Retinal pigment epithelial cell (primary cell): ENCODE results near the gene GBF1.

Experiments used
- DNase-seq: peaks from one replicate; pipeline ENCODE4 v3.0.0-alpha.2; 2010; ENCODE audit warnings: low read depth
- H3K4me3 ChIP-seq: 2 replicates; pipeline ENCODE4 v1.5.1; 2011; ENCODE audit warnings: mild to moderate bottlenecking, low read length, control low read depth, moderate library complexity
- TF ChIP-seq, protein P1 (sequence below): conservative IDR thresholded peaks from 2 replicates; pipeline ENCODE4 v1.5.1; 2011; ENCODE audit warnings: low read depth, low read length, control low read depth, inconsistent platforms

Gene GBF1

DNA sequence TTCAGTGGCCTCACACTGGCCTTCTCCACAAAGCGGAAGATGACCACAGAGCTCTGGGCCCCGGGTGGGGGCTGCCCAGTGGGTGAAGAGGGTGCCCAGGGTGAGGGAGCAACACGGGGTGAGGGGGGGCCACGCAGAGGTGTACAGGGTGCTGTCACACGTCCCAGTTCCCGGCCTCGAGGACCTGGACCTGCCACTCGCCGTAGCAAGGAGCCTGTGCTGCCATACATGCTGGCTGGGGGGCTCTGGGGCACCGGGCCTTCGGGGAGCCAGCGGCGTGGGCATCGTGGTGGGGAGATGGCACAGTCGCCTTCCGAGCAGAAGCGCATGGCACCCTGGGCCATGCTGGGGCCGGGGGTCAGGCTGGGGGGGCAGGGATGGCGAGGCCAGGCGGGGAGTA lies 171.4 kb downstream of the GBF1 start:
- no peak overlapping the region for H3K4me3 ChIP-seq
- TF ChIP-seq, protein P1, sequence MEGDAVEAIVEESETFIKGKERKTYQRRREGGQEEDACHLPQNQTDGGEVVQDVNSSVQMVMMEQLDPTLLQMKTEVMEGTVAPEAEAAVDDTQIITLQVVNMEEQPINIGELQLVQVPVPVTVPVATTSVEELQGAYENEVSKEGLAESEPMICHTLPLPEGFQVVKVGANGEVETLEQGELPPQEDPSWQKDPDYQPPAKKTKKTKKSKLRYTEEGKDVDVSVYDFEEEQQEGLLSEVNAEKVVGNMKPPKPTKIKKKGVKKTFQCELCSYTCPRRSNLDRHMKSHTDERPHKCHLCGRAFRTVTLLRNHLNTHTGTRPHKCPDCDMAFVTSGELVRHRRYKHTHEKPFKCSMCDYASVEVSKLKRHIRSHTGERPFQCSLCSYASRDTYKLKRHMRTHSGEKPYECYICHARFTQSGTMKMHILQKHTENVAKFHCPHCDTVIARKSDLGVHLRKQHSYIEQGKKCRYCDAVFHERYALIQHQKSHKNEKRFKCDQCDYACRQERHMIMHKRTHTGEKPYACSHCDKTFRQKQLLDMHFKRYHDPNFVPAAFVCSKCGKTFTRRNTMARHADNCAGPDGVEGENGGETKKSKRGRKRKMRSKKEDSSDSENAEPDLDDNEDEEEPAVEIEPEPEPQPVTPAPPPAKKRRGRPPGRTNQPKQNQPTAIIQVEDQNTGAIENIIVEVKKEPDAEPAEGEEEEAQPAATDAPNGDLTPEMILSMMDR: no peak
- DNase-seq: no peak

DNA sequence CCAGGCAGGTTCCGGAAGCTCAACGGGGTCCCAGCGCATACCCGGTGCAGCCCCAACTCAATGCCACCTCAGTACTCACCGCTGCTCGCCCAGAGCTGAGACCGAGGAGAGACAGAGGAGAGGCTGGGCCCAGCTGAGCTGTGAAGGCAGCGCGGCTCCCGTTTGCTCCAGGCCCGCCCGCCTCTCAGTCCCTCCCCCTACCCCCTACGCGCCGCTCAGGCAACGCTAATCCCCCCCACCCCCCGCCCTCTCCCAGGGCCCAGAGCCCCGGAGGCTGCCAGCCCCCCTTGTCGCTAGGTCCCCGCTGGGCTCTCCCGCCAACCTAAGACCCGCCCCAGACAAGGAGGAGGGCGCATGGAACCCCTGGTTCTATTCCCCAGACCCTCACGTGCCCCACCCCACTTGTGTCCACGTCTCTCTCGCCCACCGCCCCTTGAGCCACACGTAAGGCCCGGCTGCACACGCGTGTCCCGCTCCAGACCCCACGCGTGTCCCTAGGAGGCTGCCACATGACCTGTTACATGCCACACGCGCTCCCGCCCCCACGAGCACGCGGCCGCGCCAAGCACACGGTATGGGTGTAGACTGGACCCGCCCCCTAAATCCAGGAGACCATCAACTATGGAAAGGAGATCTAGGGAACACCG lies 173.4 kb downstream of the GBF1 start, which contains the start of gene PSD:
Gene PSD, minus strand, starts transcription at position 164 of the 647 bp plus-strand sequence. CDS start 1,747 bp downstream, outside the sequence.
- no peak for DNase-seq
- peak within 1 kb of the TSS; percentile 86 for H3K4me3 ChIP-seq
- TF ChIP-seq, protein P1: no peak

DNA sequence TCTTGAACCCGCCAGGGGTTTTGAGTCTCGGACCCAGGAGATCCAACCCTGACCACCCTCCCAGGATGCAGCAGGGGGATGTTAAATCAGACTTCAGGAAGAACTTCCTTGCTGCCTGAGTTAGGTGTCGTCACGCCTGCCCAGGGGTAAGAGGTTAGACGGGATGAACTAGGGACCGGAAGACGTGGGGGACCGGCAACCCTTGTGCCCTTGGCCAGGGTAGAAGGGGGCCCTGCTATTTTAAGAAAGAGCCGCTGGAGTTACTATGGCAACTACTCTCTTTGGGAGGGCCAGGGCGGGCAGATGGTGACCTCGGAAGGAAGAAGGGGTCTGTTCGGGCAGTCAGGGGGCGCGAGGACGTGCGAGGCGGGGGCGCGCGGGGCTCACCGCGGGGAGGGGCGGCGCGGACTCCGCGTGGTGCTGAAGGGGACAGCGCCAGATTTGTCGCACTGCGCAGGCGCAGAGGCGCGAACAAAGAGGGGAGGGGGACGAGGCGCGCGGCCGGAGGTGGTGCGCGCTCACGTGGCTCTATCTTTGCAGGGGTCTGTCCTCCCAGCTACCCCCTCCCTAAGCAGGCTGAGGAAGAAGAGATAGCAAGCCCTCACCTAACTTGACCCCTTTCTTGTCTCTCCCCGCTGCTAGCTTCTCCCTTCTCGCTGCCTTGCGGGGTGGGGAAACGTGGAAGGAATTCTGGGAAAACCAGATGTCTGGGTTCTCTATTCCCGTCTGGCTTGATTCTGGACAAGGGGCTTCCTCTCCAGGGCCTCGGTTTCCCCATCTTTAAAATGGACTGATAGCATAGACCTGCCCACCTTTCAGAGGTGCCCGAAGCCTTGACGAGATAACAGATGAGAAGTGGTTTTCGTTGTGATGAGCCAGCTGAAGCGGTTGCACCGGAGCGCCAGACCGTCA lies 174.2 kb downstream of the GBF1 start:
- H3K4me3 ChIP-seq: peak overlapping the region; percentile 86
- no peak for DNase-seq
- TF ChIP-seq, protein P1: no peak

DNA sequence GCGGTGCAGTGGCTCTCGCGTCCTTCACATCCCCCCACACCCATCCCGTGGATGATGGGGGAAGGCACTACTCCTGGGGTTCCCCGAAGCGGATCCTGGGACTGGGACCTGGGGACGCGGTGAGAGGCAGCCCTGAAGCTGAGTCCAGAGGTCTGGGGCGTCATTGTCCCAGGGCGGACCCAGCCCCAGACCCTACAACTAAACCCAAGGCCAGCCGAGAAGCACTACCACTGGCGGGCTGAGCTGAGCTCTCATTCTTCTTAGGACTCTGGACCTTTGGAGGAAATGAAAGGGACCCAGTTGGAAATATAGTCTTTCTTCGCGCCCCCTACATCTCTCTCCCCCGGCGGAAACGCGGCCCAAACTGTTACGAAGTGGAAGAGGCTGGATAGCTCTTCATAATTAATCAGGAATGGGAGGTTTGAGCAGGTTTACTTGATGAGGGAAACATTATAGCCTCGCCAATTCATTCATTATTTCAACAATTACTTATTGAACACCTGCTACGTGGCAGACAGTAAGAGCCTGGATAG lies 174.9 kb downstream of the GBF1 start:
- TF ChIP-seq, protein P1: no peak
- H3K4me3 ChIP-seq: peak overlapping the region; percentile 86
- DNase-seq: no peak

DNA sequence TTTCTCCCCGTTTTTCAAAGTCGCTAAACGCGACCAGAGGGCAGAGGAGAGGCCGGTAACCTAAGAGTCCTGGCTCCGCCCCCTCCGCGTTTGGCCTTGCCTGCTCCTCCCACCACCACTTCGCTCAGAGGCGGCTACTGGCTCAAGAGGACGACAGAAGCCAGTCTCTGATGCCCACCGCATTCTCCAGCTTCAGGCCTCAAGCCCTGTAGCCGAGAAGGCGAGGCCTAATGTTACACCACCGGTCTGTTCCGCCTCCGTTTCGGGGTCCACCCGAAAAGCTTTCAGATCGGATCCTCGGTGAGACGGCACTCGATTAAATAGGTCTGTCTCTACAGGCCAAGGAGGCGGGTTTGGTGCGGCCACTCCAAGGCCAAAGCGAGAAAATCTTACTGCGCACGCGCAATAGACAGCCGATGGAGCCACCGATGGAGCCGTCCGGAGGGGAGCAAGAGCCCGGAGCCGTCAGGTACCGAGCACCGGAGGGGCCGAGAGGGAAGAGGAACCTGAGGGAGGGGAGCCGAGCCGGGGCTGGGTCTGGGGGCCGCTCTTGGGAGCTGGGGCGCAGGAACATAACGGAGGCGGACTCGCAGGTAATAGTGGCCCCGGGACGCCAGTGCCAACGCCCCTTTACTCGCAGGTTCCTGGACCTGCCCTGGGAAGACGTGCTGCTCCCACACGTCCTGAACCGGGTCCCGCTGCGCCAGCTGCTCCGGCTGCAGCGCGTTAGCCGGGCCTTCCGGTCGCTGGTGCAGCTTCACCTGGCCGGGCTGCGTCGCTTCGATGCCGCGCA lies 175.6 kb downstream of the GBF1 start, which contains the start of gene FBXL15:
Gene FBXL15, plus strand, starts transcription at position 123 of the 793 bp plus-strand sequence. Its CDS starts 294 bp downstream, at position 417.
- H3K4me3 ChIP-seq: peak within 1 kb of the TSS; percentile 86
- peak; percentile 77 for DNase-seq
- TF ChIP-seq, protein P1: no peak

DNA sequence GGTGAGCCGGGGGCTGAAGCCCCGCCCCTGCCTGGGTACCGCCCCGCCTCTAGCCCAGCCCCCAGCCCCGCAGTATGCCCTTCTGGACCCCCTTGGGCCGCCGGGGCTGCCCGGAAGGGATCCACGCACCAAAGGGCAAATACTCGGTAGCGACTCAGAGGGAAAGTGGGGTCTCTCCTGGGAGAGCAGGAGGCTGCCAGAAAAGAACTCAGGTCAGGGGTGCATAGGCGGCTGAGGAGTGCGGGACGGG lies 176.1 kb downstream of the GBF1 start:
- peak overlapping the region; percentile 86 for H3K4me3 ChIP-seq
- DNase-seq: no peak

More for the DNA sequence above, 176.1 kb downstream of the GBF1 start:
- TF ChIP-seq, protein P1: no peak
